ENCODE measurements around the gene KLK2. TPM values are rescaled to one million over a fixed set of nuclear protein-coding genes. Genes with fewer than 3 reads are reported as not detected.

KLK2 gene
- polyA plus RNA-seq, 3 donors: not detected

- Histone ChIP-seq H3K4me3 (replicated peaks in 1 of 3; ENCODE audit: low read depth in 2 of 3, low read length in 3 of 3) (no peak overlapping the region), H3K4me1 (ENCODE audit: control insufficient read depth in 1 of 2, insufficient read depth in 2 of 2, low read length in 2 of 2) (no peaks in the 10 kb centered on the region), H3K27me3 (ENCODE audit: control insufficient read depth in 2 of 2, insufficient read depth in 2 of 2, low read length in 2 of 2) (no peaks in the 10 kb centered on the region), H3K27ac (ENCODE audit: low read depth in 1 of 2, low read length in 2 of 2) (no peak overlapping the region), H2AFZ (ENCODE audit: insufficient read depth, low read depth, low read length, poor library complexity, severe bottlenecking) (no peak overlapping the region), H3K36me3 (replicated peaks in 1 of 2; ENCODE audit: control insufficient read depth in 1 of 2, insufficient read depth in 2 of 2, low read length in 2 of 2) (no peaks in the 10 kb centered on the region), H3K4me2 (replicated peaks; ENCODE audit: extremely low read depth, low read length, poor library complexity, severe bottlenecking) (no peak overlapping the region), H3K9me3 (replicated peaks in 1 of 2; ENCODE audit: control insufficient read depth in 1 of 2, insufficient read depth in 1 of 2, low read length in 2 of 2) (no peaks in the 10 kb centered on the region), H3K79me2 (ENCODE audit: insufficient read depth, low read length) (no peaks in the 10 kb centered on the region), H4K20me1 (ENCODE audit: insufficient read depth, low read length) (no peaks in the 10 kb centered on the region), H3K9ac (ENCODE audit: insufficient read depth, low read length, poor library complexity, severe bottlenecking) (no peak overlapping the region)
- intact Hi-C loops (cut with micrococcal nuclease): no loop called here
- H3K27ac Mint-ChIP-seq: no peak overlapping the region
- 82% methylated on average over 5 of the region's 5 CpGs for WGBS (ENCODE audit: insufficient coverage)
- H3K36me3 Mint-ChIP-seq: no peaks in the 10 kb centered on the region
- no peaks in the 10 kb centered on the region for H3K4me1 Mint-ChIP-seq
- no peak for DNase-seq
- peaks cover 5 to 19% (median 14%) of the 10 kb centered on the region in 3 donors for H3K27me3 Mint-ChIP-seq (ENCODE audit: low read depth in 3 of 3)
- H3K9me3 Mint-ChIP-seq: peaks cover 0 to 1% (median 0%) of the 10 kb centered on the region in 7 donors
- H3K4me3 Mint-ChIP-seq: no peak overlapping the region
- no peak for TF ChIP-seq CTCF (IDR thresholded peaks at IDR 0.05)
Observed at GRCh38 chr19:50880241-50880640, 7.0 kb downstream of the KLK2 start.

- H3K79me2 ChIP-seq (ENCODE audit: insufficient read depth, low read length): no peaks in the 10 kb centered on the region
- Mint-ChIP-seq H3K27me3 (ENCODE audit: low read depth in 3 of 3) (peaks cover 5 to 26% (median 14%) of the 10 kb centered on the region in 3 donors), H3K4me3 (no peak overlapping the region), H3K9me3 (peaks cover 0 to 1% (median 0%) of the 10 kb centered on the region in 7 donors), H3K4me1 (no peaks in the 10 kb centered on the region), H3K27ac (no peak overlapping the region), H3K36me3 (no peaks in the 10 kb centered on the region)
- no peak overlapping the region for H3K4me3 ChIP-seq (replicated peaks in 1 of 3; ENCODE audit: low read depth in 2 of 3, low read length in 3 of 3)
- WGBS (ENCODE audit: insufficient coverage): 88% methylated on average over 1 of the region's 3 CpGs
- H3K27me3 ChIP-seq (ENCODE audit: control insufficient read depth in 2 of 2, insufficient read depth in 2 of 2, low read length in 2 of 2): no peaks in the 10 kb centered on the region
- H4K20me1 ChIP-seq (ENCODE audit: insufficient read depth, low read length): no peaks in the 10 kb centered on the region
- no peak overlapping the region for H3K27ac ChIP-seq (ENCODE audit: low read depth in 1 of 2, low read length in 2 of 2)
- H2AFZ ChIP-seq (ENCODE audit: insufficient read depth, low read depth, low read length, poor library complexity, severe bottlenecking): no peak overlapping the region
- H3K9me3 ChIP-seq (replicated peaks in 1 of 2; ENCODE audit: control insufficient read depth in 1 of 2, insufficient read depth in 1 of 2, low read length in 2 of 2): no peaks in the 10 kb centered on the region
- intact Hi-C loops (cut with micrococcal nuclease): no loop called here
- TF ChIP-seq CTCF (IDR thresholded peaks at IDR 0.05): no peak
- H3K36me3 ChIP-seq (replicated peaks in 1 of 2; ENCODE audit: control insufficient read depth in 1 of 2, insufficient read depth in 2 of 2, low read length in 2 of 2): no peaks in the 10 kb centered on the region
- no peak overlapping the region for H3K9ac ChIP-seq (ENCODE audit: insufficient read depth, low read length, poor library complexity, severe bottlenecking)
- no peaks in the 10 kb centered on the region for H3K4me1 ChIP-seq (ENCODE audit: control insufficient read depth in 1 of 2, insufficient read depth in 2 of 2, low read length in 2 of 2)
- no peak for DNase-seq
- no peak overlapping the region for H3K4me2 ChIP-seq (replicated peaks; ENCODE audit: extremely low read depth, low read length, poor library complexity, severe bottlenecking)
Observed at GRCh38 chr19:50882188-50882587, 8.9 kb downstream of the KLK2 start.

Data from CD14-positive monocyte (primary cell).